Measurements from ENCODE around the gene LY6G5C.

LY6G5C gene

GRCh38 chr6:31645325-31645724 lies 35.5 kb downstream of the LY6G5C start:
- no peak overlapping the region for H3K4me2 ChIP-seq (ENCODE audit: low read depth, low read length)
- no peaks in the 10 kb centered on the region for H3K4me1 ChIP-seq (ENCODE audit: low read length)
- H3K27me3 ChIP-seq (replicated peaks; ENCODE audit: insufficient read depth, low read length), result no peaks in the 10 kb centered on the region
- peaks cover 28% of the 10 kb centered on the region for H3K79me2 ChIP-seq (ENCODE audit: low read length)
- H2AFZ ChIP-seq (ENCODE audit: low read length), result no peak overlapping the region
- H3K27ac ChIP-seq (ENCODE audit: low read length), result no peak overlapping the region
- H4K20me1 ChIP-seq (ENCODE audit: insufficient read depth, low read length), result no peaks in the 10 kb centered on the region
- no peak for TF ChIP-seq CTCF (IDR thresholded peaks at IDR 0.05; ENCODE audit: low read length)
- TF ChIP-seq EZH2 (optimal IDR thresholded peaks at IDR 0.05; ENCODE audit: low read depth, low read length), result no peak
- TF ChIP-seq EZH2phosphoT487 (IDR thresholded peaks at IDR 0.05; ENCODE audit: low read length), result no peak
- no peak overlapping the region for H3K4me3 ChIP-seq (ENCODE audit: low read length)
- H3F3A ChIP-seq (ENCODE audit: insufficient read depth, low read length), result 0 out of 2 replicates have a peak, but pooled peaks cover 6% of the 10 kb centered on the region
- H3K36me3 ChIP-seq (replicated peaks; ENCODE audit: insufficient read depth, low read length), result 0 out of 2 replicates have a peak, but pooled peaks cover 2% of the 10 kb centered on the region
- DNase-seq, result no peak
- no peak overlapping the region for H3K9ac ChIP-seq (ENCODE audit: low read length)
- H3K9me2 ChIP-seq (replicated peaks; ENCODE audit: insufficient read depth, low read length), result no peaks in the 10 kb centered on the region
- H3K9me3 ChIP-seq (replicated peaks; ENCODE audit: insufficient read depth, low read length), result no peaks in the 10 kb centered on the region

- Histone ChIP-seq H2AFZ (ENCODE audit: low read length) (no peak overlapping the region), H3K36me3 (replicated peaks; ENCODE audit: insufficient read depth, low read length) (no peaks in the 10 kb centered on the region), H3K9me2 (replicated peaks; ENCODE audit: insufficient read depth, low read length) (no peaks in the 10 kb centered on the region), H3K4me2 (ENCODE audit: low read depth, low read length) (no peak overlapping the region), H3K9ac (ENCODE audit: low read length) (no peak overlapping the region), H4K20me1 (ENCODE audit: insufficient read depth, low read length) (no peaks in the 10 kb centered on the region), H3K9me3 (replicated peaks; ENCODE audit: insufficient read depth, low read length) (no peaks in the 10 kb centered on the region), H3K27ac (ENCODE audit: low read length) (no peak overlapping the region), H3K79me2 (ENCODE audit: low read length) (peaks cover 14% of the 10 kb centered on the region), H3F3A (ENCODE audit: insufficient read depth, low read length) (peaks cover 13% of the 10 kb centered on the region; the same call in 1 of the 2 replicates), H3K4me3 (ENCODE audit: low read length) (no peak overlapping the region), H3K27me3 (replicated peaks; ENCODE audit: insufficient read depth, low read length) (no peaks in the 10 kb centered on the region), H3K4me1 (ENCODE audit: low read length) (no peaks in the 10 kb centered on the region)
- no peak for DNase-seq
- TF ChIP-seq EZH2phosphoT487 (IDR thresholded peaks at IDR 0.05; ENCODE audit: low read length) (no peak), EZH2 (optimal IDR thresholded peaks at IDR 0.05; ENCODE audit: low read depth, low read length) (no peak), CTCF (IDR thresholded peaks at IDR 0.05; ENCODE audit: low read length) (no peak)
Measured at GRCh38 chr6:31643818-31644454, 36.9 kb downstream of the LY6G5C start.

GRCh38 chr6:31642798-31643570 lies 37.9 kb downstream of the LY6G5C start:
- H3K27ac ChIP-seq (ENCODE audit: low read length), result no peak overlapping the region
- H3K9me2 ChIP-seq (replicated peaks; ENCODE audit: insufficient read depth, low read length), result no peaks in the 10 kb centered on the region
- no peaks in the 10 kb centered on the region for H3K27me3 ChIP-seq (replicated peaks; ENCODE audit: insufficient read depth, low read length)
- no peak overlapping the region for H3K4me3 ChIP-seq (ENCODE audit: low read length)
- no peaks in the 10 kb centered on the region for H3K36me3 ChIP-seq (replicated peaks; ENCODE audit: insufficient read depth, low read length)
- no peaks in the 10 kb centered on the region for H4K20me1 ChIP-seq (ENCODE audit: insufficient read depth, low read length)
- no peak overlapping the region for H3K9ac ChIP-seq (ENCODE audit: low read length)
- peaks cover 16% of the 10 kb centered on the region for H3F3A ChIP-seq (ENCODE audit: insufficient read depth, low read length)
- peaks cover 5% of the 10 kb centered on the region; the same call in 1 of the 2 replicates for H3K79me2 ChIP-seq (ENCODE audit: low read length)
- no peak for TF ChIP-seq CTCF (IDR thresholded peaks at IDR 0.05; ENCODE audit: low read length)
- no peak overlapping the region for H2AFZ ChIP-seq (ENCODE audit: low read length)
- no peaks in the 10 kb centered on the region for H3K9me3 ChIP-seq (replicated peaks; ENCODE audit: insufficient read depth, low read length)
- no peaks in the 10 kb centered on the region for H3K4me1 ChIP-seq (ENCODE audit: low read length)
- no peak for DNase-seq
- H3K4me2 ChIP-seq (ENCODE audit: low read depth, low read length), result no peak overlapping the region
